ENCODE data around the gene IGSF21.

DNA sequence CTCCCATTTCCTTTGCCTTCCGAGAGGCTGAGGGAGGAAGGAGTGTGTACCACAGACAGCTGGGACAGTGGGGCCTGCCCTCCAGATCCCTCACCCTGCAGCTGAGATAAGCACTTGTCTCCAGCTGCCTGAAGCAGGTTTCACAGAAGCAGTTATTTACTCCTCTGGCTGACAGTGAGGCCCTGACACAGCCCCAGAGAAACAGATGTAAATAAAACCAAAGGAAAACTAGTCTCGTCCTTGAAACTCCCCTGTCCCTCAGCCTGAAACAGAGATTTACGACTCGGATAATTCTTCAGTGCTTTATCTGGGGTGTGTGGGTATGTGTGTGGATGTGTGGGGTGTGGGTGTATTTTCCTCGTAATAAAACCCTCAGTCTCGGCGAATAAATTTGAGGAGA, 181.1 kb downstream of the IGSF21 start:
- TF ChIP-seq, protein P1, sequence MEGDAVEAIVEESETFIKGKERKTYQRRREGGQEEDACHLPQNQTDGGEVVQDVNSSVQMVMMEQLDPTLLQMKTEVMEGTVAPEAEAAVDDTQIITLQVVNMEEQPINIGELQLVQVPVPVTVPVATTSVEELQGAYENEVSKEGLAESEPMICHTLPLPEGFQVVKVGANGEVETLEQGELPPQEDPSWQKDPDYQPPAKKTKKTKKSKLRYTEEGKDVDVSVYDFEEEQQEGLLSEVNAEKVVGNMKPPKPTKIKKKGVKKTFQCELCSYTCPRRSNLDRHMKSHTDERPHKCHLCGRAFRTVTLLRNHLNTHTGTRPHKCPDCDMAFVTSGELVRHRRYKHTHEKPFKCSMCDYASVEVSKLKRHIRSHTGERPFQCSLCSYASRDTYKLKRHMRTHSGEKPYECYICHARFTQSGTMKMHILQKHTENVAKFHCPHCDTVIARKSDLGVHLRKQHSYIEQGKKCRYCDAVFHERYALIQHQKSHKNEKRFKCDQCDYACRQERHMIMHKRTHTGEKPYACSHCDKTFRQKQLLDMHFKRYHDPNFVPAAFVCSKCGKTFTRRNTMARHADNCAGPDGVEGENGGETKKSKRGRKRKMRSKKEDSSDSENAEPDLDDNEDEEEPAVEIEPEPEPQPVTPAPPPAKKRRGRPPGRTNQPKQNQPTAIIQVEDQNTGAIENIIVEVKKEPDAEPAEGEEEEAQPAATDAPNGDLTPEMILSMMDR (IDR thresholded peaks at IDR 0.05; ENCODE audit: low read depth, low read length): no peak
- no peak for TF ChIP-seq EZH2phosphoT487 (IDR thresholded peaks at IDR 0.05; ENCODE audit: low read depth)

Data from OCI-LY3 (cell line).